Smooth muscle cell of the brain vasculature (primary cell): ENCODE data around the gene DCST2.
A peak's percentile ranks its signal among the peaks of the same experiment; 100 is the strongest.

Source experiments
- DNase-seq: peaks from one replicate; pipeline ENCODE4 v3.0.0-alpha.2; 2012; ENCODE audit warnings: low read depth, low spot score

Gene DCST2

DNA sequence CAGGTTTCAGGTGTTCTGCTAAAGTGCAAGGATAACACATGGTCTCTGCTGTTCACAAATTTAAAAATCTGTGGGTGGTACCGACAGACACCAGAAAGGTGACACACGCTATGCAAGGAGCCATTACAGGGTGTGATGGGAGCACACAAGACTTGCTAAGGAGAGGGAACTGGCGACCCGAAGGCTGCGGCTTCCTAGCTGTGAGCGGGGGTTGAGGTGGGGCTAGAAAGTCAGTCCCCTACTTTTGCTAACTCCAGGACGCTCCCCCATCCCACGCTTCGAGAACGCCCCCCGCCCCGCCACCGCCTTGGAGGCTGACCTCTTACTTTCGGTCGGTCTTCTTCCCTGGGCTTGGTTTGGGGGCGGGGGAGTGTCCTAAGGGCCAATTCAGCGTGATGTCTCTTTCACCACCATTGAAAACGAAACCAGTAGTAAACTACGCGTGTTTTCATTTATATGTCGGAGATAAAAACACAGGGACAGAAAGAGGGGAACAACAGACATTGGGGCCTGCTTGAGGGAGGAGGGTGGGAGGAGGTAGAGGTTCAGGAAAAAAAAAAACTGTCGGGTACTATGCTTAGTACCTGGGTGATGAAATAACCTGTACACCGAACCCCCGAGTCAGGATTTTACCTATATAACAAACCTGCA is 58.0 kb downstream of the DCST2 start:
- DNase-seq = no peak

DNA sequence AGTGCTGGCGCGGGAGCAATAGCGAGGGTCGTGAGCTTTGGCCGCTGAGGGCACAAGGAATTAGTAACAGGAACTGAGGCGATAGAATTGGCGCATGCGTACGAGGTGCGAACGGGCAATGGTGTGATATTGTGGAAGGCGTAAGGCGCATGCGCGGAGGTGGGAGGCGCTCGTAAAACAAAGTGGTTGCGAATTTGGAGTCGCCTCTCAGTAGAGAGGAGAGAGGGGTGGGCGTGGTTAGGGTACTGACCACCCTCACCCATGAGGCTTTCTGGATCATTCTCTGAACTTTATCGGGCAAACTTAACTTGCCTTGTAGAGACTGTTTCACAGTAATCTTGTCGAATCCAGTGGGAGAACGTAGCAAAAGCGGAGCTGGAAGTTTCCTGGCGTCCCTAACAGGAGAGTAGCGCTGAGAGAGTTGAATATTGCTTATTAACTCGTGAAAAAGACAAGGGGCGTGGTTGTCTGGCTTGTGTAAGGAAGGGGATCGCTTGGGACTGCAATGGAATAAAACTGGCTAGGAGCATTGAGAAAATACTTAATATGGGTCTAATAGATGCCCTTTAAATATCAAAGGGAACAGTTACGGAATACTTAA is 58.7 kb downstream of the DCST2 start:
- DNase-seq = peak; percentile 91

GRCh38 chr1:154974102-154974807 is 59.3 kb downstream of the DCST2 start, which contains the start of gene CKS1B:
CKS1B (plus strand) TSS chr1:154974681; CDS start chr1:154974746, 65 bp downstream.
- DNase-seq = peak; percentile 100

- DNase-seq = peak; percentile 91
Measured at GRCh38 chr1:154973344-154974101, 60.1 kb downstream of the DCST2 start.

GRCh38 chr1:154972517-154973343 is 60.9 kb downstream of the DCST2 start:
- no peak for DNase-seq

DNA sequence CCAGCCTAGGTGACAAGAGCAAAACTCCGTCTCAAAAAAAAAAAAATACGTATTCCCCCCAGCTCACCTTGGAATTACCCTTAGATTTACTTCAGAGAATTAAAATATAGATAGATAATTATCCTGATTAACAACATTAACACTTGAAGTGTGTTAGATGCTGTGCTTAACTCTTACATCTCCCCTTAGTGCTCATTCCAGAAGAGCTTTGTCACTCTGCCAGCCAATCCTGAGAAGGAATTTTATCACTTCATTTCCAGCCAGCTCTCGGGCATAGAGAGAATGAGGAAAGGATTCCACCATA is 61.4 kb downstream of the DCST2 start:
- DNase-seq = no peak

DNA sequence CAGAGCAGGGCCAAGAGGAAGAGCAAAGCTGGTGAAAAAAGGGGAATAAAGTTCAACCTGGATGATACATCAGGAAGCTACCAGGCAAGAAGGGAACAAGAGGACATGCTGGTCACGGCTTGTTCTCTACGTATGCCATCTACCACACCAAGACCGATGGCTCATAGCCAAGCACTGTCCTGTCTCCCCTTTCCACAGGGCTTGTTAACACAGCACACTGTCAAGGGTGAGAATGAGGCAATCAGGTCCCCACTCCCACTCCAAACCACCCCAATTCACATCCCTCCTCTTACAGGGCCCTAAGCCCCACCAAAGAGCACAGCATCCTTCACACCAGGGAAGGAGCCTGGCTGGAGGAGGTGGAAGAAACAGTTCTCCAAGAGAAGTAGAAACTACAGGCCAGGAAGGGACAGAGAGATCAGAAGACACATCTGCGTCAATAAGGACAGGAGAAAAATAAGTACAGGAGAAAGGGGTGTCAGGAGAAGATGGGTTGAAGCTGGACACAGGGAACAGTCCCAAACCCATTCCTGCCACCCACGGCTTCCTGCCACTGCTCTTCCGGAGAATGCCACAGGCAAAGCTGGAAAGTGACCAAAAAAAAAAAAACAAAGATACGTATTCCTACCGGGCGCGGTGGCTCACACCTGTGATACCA is 62.1 kb downstream of the DCST2 start:
- DNase-seq = no peak

- DNase-seq = peak; percentile 83
Measured at GRCh38 chr1:154970631-154971340, 62.8 kb downstream of the DCST2 start, which contains the start of gene SHC1. SHC1 (minus strand) TSS chr1:154970747; CDS start chr1:154970526, 221 bp downstream.

DNA sequence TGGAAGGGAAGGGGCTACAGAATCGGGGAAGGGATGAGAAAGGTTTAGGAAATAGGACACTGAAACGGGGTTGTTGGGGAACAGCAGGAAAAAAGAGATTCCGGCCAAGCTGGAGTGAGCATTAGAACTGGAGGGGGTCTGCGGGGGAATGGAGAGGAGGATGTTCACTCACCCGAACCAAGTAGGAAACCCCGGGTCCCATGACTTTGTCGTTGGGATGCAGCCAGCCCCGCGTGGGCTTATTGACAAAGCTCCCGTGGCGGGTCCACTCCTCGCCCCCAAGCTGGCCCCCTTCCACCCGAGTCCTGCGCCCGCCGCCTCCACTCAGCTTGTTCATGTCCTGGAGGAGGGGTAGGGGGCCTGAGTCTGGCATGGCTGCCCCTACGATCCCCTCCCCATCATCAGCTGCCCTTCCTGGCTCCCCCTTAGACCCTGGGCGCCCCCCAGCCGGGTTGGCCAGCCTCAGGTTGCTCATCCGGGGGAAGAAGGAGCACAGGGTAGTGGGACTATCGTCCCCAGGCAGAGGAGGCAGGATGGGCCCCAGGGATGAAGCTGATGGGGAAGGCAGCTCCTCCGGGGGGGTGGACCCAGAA is 63.6 kb downstream of the DCST2 start:
- DNase-seq = no peak

DNA sequence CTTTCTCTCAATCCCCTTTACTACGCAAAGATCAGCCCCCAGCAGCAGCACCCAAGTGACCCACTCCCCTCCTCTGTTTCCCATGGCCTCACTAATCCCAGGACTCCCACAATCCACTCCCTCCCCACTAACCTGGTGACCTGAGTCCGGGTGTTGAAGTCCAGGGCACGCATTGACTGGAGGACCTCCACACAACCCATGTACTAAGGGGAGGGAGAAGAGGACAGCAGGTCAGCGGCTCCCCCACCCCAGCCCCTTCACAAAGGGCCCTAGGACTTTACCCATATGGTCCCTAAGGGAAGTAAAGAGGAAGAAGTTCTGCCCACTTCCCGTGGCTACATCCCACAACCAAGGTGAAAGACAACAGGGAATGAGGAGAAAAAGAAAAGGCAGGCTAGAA is 64.3 kb downstream of the DCST2 start:
- DNase-seq = no peak

DNA sequence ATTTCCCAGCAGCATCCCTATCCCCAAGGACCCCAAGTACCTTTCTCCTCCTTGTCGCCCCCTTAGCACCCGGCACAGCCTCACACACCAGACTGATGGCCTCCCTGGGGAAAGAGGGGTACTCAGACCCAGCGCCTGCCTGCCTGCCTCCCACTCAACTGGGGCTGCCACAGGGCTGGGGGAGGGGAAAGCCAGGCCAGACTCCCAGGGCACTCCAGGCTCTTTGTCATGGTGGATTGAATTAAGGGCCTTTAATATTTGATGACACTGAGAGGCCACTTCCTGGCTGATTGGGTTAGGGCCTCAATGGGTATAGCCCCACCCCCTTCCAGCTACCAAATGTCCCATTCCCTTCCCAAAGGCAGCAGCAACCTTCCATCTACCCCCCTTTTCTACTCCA is 64.8 kb downstream of the DCST2 start:
- no peak for DNase-seq
